Activated gamma-delta T cell treated with Interleukin-2 at 50 U/mL for 16 hours (primary cell): Measurements from ENCODE around the gene TFDP2.
"Not testable (repeated sequence)": the region's sequence is repeated elsewhere in the genome, so short reads cannot be mapped to it uniquely, and the experiment has no call there.

Source experiments
- DNase-seq: peaks from one replicate; pipeline ENCODE4 v3.0.0-alpha.2; 2020

TFDP2 gene

DNA sequence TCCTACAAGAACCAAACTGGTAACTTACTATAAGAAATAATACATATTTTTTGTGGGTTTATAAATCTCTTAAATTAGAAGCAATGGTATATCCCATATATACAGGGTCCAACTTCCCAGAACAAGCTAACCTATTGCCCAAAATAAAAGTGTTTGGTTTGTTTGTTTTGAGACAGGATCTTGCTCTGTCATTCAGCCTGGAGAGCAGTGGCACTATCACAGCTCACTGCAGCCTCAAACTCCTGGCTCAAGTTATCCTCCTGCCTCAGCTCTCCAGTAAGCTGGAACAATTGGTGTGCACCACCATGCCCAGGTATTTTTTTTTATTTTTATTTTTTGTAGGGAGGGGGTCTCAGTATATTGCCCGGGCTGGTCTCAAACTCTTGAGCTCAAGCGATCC lies 135.4 kb downstream of the TFDP2 start:
- no peak for DNase-seq

- DNase-seq, result no peak
Measured at GRCh38 chr3:142013326-142013980, 135.9 kb downstream of the TFDP2 start.

DNA sequence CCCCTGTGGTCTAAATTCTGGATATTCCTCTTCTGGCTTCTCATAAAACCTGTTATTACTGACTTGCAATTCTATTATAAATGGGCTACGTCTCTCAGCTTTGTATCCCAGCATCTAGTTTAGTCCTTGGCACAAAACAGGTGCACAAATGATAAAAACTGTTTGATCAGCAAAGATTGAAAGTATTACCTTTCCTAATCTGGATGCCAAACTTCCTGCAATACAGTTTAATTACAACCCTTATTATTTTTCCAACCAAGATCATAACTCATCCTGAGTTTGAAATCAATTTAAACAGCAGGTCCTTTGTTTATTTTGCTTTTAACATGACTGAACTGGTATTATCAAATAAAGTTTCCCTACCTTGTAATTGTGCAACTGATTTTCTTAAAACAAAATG lies 140.3 kb downstream of the TFDP2 start:
- DNase-seq, result no peak

- no peak for DNase-seq
Measured at GRCh38 chr3:142007710-142008399, 141.5 kb downstream of the TFDP2 start.

- not testable (repeated sequence) for DNase-seq
Measured at GRCh38 chr3:142004957-142005356, 144.4 kb downstream of the TFDP2 start.

- no peak for DNase-seq
Measured at GRCh38 chr3:142004025-142004424, 145.3 kb downstream of the TFDP2 start.

GRCh38 chr3:142003291-142003690 lies 146.1 kb downstream of the TFDP2 start:
- no peak for DNase-seq

DNA sequence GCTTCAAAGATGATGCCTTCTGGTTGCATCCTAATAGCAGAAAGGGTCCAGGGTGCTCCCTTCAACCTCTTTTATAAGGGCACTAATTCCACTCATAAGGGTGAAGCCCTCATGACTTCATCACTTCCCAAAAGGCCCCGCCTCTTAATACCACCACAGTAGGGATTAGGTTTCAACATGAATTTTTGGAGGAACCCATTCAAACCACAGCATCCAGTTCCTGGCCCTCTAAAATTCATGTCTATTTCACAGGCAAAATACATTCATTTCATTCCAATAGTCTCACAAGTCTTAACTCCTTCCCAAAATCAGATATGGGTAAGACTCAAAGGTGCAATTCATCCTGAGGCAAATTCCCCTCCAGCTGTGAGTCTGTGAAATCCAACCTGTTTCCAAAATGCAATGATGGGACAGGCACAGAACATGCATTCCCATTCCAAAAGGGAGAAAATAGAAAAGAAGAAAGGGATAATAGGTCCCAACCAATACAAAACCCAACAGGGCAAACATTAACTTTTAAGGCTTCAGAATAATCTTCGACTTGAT lies 148.9 kb downstream of the TFDP2 start:
- DNase-seq, result no peak

DNA sequence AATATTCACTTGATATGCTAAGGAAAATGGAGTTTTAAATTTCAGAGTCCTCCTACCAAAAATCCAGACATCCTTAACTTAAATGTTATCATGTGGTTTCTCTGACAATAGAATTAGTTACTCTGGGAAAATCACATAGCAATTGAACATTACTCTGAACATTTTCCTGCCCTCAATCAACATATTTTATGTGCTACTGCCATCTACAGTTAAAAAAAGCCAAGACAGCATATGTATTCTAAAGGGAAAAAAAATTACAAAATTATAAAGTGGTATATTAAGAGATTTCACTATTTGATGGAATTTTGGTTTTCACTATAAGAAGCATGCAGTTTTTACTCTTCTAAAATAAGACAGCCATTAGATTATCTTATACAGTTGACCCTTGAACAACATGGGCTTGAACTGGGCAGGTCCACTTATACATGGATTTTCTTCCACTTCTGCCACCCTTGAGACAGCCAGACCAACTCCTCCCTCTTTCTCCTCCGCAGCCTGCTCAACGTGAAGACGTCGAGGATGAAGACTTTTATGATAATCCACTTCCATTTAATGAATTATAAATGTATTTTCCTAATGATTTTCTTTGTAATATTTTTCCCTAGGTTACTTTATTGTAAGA lies 150.6 kb downstream of the TFDP2 start:
- DNase-seq, result no peak

- DNase-seq, result no peak
Measured at GRCh38 chr3:141996437-141996836, 152.9 kb downstream of the TFDP2 start.

DNA sequence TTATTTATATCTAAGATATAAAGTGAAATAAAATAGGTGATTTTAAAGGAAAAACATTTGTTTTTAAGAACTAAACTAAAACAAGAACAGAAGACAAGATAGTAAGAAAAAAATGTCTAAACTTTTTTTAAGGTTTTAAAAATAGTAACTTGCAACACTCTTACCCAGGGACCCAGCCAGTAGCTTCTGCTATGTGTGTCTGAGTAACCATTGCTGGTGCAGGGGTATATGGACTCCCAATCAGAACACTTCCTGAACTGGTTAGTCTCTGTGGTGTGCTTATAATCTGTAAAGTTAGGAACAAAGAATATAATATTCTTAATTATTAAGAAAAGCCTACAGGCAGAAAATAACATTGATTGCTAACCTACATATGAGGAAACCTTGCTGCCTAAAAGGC lies 154.5 kb downstream of the TFDP2 start:
- DNase-seq, result no peak

- DNase-seq, result no peak
Measured at GRCh38 chr3:141992512-141992911, 156.8 kb downstream of the TFDP2 start.

GRCh38 chr3:141986548-141987107 lies 162.7 kb downstream of the TFDP2 start:
- DNase-seq, result no peak

GRCh38 chr3:141981084-141981483 lies 168.3 kb downstream of the TFDP2 start:
- DNase-seq, result no peak

GRCh38 chr3:141979050-141979671 lies 170.2 kb downstream of the TFDP2 start:
- DNase-seq, result no peak

DNA sequence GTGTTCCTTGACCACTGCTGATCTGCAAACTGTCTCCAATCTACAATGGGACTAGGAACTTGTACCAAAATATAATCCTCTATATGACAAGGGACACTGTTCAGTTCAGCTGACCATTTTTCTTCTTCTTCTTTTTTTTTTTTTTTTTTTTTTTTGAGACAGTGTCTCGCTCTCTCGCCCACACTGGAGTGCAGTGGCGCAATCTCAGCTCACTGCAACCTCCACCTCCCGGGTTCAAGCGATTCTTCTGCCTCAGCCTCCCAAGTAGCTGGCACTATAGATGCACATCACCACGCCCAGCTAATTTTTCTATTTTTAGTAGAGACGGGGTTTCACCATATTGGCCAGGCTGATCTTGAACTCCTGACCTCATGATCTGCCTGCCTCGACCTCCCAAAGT lies 174.6 kb downstream of the TFDP2 start:
- not testable (repeated sequence) for DNase-seq

GRCh38 chr3:141972399-141972798 lies 176.9 kb downstream of the TFDP2 start:
- DNase-seq, result no peak

DNA sequence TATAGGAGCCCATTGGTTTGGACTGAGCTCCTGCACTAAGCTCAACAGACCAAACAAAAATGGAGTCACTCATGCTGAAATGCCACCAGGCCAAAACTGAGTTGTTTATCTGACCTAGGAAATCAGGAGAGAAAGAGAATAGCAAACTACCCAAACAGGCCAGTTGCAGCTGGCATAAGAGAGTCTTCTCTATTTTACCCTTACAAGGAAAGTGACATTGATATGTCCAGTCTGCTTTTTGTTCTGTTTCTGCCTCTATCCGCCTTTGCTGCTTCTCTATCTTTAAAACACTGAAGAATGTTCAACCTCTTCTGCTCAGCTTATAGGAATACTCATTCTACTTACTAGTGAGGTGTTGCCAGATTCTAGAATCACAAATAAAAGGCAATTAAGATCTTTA lies 177.8 kb downstream of the TFDP2 start:
- no peak for DNase-seq

DNA sequence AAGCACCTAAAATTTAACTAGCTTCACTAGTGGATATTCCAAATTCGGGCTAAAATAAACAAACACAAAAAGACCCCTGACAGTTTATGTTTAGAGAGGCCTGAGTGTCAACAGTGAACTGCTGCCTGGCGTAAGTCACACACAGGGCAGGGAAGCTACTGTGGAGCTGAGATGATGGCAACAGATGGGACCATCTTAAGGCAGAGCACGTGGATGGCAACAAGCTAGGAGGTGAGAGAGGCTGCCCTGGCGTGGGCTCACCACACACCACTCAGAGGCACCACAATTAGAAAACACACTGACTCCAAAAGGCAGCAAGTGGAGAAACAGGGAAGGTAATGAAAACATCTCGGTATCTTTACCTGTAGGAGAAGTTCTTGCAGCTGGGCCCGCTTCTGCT lies 179.6 kb downstream of the TFDP2 start:
- no peak for DNase-seq

DNA sequence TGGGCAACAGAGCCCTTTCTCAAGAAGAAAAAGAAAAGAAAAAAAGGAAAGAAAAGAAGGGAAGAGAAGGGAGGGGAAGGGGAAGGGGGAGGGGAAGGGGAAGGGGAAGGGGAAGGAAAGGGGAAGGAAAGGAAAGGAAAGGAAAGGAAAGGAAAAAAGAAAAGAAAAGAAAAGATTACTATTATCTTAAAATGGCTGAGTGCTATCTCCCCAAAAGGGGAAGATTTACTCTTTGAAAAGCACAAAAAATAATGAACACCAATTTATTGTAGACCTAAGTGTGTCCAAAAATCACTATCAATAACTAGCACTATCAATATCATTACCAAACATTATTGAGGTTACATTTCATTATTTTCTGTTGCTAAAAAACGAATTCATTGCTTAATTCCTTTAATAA lies 183.9 kb downstream of the TFDP2 start:
- no peak for DNase-seq

GRCh38 chr3:141963301-141963700 lies 186.0 kb downstream of the TFDP2 start:
- DNase-seq, result no peak

- DNase-seq, result no peak
Measured at GRCh38 chr3:141960731-141961130, 188.6 kb downstream of the TFDP2 start.
